Measurements from ENCODE around the gene MAN2B1. TPM values are rescaled to one million over a fixed set of nuclear protein-coding genes. Genes with fewer than 3 reads are reported as not detected.

The MAN2B1 gene
- total and polyA plus RNA-seq, 2 experiments from 2014 or later = 33.2 to 60.8 TPM

GRCh38 chr19:12675940-12676339, 9.4 kb upstream of the MAN2B1 start:
- H3K36me3 ChIP-seq (ENCODE audit: insufficient read depth) = peaks cover 31% of the 10 kb centered on the region; the same call in 1 of the 2 replicates
- H3K27me3 Mint-ChIP-seq (ENCODE audit: insufficient read depth, low read depth, poor library complexity) = peaks cover 30% of the 10 kb centered on the region
- peak overlapping the region; percentile 77; the same call in 1 of the 2 replicates for H3K27ac Mint-ChIP-seq

More at GRCh38 chr19:12675940-12676339, 9.4 kb upstream of the MAN2B1 start:
- peaks cover 79% of the 10 kb centered on the region for H3K36me3 Mint-ChIP-seq (ENCODE audit: low read depth)
- Histone ChIP-seq H4K20me1 (replicated peaks; ENCODE audit: insufficient read depth) (peaks cover 13% of the 10 kb centered on the region), H3K4me3 (no peak overlapping the region), H3K4me1 (ENCODE audit: insufficient read depth) (no peaks in the 10 kb centered on the region), H3K79me2 (replicated peaks; ENCODE audit: insufficient read depth) (peaks cover 12% of the 10 kb centered on the region), H2AFZ (no peak overlapping the region), H3F3A (replicated peaks; ENCODE audit: low read depth) (peaks cover 35% of the 10 kb centered on the region), H3K27me3 (ENCODE audit: insufficient read depth) (no peaks in the 10 kb centered on the region), H3K4me2 (no peak overlapping the region), H3K27ac (ENCODE audit: low read depth) (no peak overlapping the region), H3K9me2 (ENCODE audit: insufficient read depth) (no peaks in the 10 kb centered on the region)
- DNase-seq (ENCODE audit: low spot score) (no peak), ATAC-seq (no peak)
- H3K9me3 Mint-ChIP-seq = peaks cover 1% of the 10 kb centered on the region; the same call in 2 of the 3 replicates
- peaks cover 1% of the 10 kb centered on the region for H3K4me1 Mint-ChIP-seq
- no peak overlapping the region for H3K4me3 Mint-ChIP-seq
- TF ChIP-seq POLR2AphosphoS5 (IDR thresholded peaks at IDR 0.05; ENCODE audit: low read depth) (no peak), CREB1 (CRISPR knock-in tag; IDR thresholded peaks at IDR 0.05; ENCODE audit: low read depth) (no peak), JUNB (IDR thresholded peaks at IDR 0.05; ENCODE audit: unreplicated experiment) (no peak), EZH2 (IDR thresholded peaks at IDR 0.05; ENCODE audit: low read depth, unreplicated experiment) (no peak), NANOG (IDR thresholded peaks at IDR 0.05; ENCODE audit: borderline replicate concordance) (no peak), ETS1 (IDR thresholded peaks at IDR 0.05) (no peak), STAT1 (IDR thresholded peaks at IDR 0.05; ENCODE audit: unreplicated experiment) (no peak), EZH2phosphoT487 (IDR thresholded peaks at IDR 0.05; ENCODE audit: unreplicated experiment) (no peak), ZNF114 (CRISPR knock-in tag; IDR thresholded peaks at IDR 0.05) (no peak), ZNF331 (CRISPR knock-in tag; IDR thresholded peaks at IDR 0.05; ENCODE audit: low read depth) (no peak), CTCF (conservative IDR thresholded peaks at IDR 0.05; ENCODE audit: low read depth in 2 of 2) (no peak)
- TF ChIP-seq, protein P1, sequence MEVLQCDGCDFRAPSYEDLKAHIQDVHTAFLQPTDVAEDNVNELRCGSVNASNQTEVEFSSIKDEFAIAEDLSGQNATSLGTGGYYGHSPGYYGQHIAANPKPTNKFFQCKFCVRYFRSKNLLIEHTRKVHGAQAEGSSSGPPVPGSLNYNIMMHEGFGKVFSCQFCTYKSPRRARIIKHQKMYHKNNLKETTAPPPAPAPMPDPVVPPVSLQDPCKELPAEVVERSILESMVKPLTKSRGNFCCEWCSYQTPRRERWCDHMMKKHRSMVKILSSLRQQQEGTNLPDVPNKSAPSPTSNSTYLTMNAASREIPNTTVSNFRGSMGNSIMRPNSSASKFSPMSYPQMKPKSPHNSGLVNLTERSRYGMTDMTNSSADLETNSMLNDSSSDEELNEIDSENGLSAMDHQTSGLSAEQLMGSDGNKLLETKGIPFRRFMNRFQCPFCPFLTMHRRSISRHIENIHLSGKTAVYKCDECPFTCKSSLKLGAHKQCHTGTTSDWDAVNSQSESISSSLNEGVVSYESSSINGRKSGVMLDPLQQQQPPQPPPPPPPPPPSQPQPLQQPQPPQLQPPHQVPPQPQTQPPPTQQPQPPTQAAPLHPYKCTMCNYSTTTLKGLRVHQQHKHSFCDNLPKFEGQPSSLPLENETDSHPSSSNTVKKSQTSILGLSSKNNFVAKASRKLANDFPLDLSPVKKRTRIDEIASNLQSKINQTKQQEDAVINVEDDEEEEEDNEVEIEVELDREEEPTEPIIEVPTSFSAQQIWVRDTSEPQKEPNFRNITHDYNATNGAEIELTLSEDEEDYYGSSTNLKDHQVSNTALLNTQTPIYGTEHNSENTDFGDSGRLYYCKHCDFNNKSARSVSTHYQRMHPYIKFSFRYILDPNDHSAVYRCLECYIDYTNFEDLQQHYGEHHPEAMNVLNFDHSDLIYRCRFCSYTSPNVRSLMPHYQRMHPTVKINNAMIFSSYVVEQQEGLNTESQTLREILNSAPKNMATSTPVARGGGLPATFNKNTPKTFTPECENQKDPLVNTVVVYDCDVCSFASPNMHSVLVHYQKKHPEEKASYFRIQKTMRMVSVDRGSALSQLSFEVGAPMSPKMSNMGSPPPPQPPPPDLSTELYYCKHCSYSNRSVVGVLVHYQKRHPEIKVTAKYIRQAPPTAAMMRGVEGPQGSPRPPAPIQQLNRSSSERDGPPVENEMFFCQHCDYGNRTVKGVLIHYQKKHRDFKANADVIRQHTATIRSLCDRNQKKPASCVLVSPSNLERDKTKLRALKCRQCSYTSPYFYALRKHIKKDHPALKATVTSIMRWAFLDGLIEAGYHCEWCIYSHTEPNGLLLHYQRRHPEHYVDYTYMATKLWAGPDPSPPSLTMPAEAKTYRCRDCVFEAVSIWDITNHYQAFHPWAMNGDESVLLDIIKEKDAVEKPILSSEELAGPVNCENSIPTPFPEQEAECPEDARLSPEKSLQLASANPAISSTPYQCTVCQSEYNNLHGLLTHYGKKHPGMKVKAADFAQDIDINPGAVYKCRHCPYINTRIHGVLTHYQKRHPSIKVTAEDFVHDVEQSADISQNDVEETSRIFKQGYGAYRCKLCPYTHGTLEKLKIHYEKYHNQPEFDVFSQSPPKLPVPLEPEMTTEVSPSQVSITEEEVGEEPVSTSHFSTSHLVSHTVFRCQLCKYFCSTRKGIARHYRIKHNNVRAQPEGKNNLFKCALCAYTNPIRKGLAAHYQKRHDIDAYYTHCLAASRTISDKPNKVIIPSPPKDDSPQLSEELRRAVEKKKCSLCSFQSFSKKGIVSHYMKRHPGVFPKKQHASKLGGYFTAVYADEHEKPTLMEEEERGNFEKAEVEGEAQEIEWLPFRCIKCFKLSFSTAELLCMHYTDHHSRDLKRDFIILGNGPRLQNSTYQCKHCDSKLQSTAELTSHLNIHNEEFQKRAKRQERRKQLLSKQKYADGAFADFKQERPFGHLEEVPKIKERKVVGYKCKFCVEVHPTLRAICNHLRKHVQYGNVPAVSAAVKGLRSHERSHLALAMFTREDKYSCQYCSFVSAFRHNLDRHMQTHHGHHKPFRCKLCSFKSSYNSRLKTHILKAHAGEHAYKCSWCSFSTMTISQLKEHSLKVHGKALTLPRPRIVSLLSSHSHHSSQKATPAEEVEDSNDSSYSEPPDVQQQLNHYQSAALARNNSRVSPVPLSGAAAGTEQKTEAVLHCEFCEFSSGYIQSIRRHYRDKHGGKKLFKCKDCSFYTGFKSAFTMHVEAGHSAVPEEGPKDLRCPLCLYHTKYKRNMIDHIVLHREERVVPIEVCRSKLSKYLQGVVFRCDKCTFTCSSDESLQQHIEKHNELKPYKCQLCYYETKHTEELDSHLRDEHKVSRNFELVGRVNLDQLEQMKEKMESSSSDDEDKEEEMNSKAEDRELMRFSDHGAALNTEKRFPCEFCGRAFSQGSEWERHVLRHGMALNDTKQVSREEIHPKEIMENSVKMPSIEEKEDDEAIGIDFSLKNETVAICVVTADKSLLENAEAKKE (CRISPR knock-in tag; IDR thresholded peaks at IDR 0.05) = no peak
- TF ChIP-seq, protein P2, sequence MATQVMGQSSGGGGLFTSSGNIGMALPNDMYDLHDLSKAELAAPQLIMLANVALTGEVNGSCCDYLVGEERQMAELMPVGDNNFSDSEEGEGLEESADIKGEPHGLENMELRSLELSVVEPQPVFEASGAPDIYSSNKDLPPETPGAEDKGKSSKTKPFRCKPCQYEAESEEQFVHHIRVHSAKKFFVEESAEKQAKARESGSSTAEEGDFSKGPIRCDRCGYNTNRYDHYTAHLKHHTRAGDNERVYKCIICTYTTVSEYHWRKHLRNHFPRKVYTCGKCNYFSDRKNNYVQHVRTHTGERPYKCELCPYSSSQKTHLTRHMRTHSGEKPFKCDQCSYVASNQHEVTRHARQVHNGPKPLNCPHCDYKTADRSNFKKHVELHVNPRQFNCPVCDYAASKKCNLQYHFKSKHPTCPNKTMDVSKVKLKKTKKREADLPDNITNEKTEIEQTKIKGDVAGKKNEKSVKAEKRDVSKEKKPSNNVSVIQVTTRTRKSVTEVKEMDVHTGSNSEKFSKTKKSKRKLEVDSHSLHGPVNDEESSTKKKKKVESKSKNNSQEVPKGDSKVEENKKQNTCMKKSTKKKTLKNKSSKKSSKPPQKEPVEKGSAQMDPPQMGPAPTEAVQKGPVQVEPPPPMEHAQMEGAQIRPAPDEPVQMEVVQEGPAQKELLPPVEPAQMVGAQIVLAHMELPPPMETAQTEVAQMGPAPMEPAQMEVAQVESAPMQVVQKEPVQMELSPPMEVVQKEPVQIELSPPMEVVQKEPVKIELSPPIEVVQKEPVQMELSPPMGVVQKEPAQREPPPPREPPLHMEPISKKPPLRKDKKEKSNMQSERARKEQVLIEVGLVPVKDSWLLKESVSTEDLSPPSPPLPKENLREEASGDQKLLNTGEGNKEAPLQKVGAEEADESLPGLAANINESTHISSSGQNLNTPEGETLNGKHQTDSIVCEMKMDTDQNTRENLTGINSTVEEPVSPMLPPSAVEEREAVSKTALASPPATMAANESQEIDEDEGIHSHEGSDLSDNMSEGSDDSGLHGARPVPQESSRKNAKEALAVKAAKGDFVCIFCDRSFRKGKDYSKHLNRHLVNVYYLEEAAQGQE (IDR thresholded peaks at IDR 0.05; ENCODE audit: unreplicated experiment) = no peak
